CD4-positive, alpha-beta T cell treated with Interleukin-15 for 4 hours (primary cell): ENCODE measurements around the gene RGS17.
"Not testable (repeated sequence)": the region's sequence is repeated elsewhere in the genome, so short reads cannot be mapped to it uniquely, and the experiment has no call there.

Experiments used
- DNase-seq: peaks from one replicate; pipeline ENCODE4 v3.0.0-alpha.2; 2020; ENCODE audit warnings: low spot score

Gene RGS17

DNA sequence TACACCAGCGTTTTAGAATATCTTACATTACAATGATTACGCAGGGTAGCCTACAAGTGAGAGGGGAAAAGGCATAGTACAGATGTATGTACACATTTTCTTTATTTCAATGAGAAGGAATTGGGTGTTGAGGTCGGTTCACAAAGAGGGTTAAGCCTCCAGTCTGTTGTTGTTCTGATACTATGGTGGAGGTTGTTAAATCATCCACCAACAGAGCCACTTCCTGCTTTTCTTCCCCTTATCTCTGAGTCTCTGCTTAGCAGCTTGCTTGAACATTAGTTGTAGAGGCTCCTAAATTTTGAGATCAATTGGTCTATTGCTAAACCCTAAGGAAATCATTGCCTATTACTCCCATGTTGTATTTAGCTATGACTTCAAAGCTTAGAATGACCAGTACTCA is 7.3 kb downstream of the RGS17 start:
- DNase-seq: no peak

GRCh38 chr6:153121311-153121710 is 9.8 kb downstream of the RGS17 start:
- DNase-seq: no peak

DNA sequence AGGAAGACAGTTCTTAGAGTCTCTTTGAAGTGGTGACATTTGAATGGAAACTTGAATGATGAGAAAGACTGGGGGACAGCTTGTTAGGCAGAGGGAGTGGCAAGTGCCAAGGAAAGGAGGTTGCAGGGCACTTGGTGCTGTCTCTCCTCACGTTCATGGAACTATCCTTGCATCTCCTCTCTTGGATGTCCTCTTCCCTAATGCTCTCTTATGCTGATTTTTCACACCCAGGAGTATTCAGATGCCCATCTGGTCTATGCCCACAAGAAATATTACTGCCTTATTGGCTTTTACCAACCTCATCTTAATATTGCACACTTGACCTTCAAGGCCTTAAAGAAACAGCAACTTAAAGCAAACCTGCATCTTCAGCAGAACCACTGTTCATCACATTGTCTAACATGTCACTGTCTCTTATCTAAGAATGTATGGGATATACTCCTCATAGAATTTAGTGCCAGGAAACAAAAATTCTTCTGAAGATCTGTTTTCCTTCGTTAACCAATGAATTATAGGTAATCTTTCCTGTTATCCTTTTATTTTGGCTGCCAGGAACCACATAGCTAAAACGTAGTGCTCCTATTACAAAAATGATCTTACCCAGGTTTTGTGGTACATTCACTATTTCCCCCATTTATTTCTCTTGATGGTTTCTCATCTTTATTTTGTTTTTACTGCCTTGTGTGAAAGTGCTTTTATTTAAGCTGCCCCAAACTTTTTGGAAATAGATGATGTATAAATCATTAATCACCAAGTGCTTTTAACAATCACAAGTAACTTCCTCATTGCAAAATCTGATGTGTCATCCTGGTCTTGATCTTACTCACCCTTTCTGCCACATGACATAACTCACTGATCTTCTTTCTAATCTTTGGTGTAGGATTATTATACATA is 12.8 kb downstream of the RGS17 start:
- DNase-seq: no peak

GRCh38 chr6:153111082-153111481 is 20.0 kb downstream of the RGS17 start:
- DNase-seq: not testable (repeated sequence)

- not testable (repeated sequence) for DNase-seq
Observed at GRCh38 chr6:153110612-153111011, 20.5 kb downstream of the RGS17 start.

- DNase-seq: no peak
Observed at GRCh38 chr6:153108315-153108714, 22.8 kb downstream of the RGS17 start.

- DNase-seq: no peak
Observed at GRCh38 chr6:153106021-153106420, 25.1 kb downstream of the RGS17 start.

- no peak for DNase-seq
Observed at GRCh38 chr6:153104220-153104619, 26.9 kb downstream of the RGS17 start.

GRCh38 chr6:153103319-153103655 is 27.8 kb downstream of the RGS17 start:
- DNase-seq: no peak

- no peak for DNase-seq
Observed at GRCh38 chr6:153102605-153103318, 28.3 kb downstream of the RGS17 start.

GRCh38 chr6:153101461-153101860 is 29.6 kb downstream of the RGS17 start:
- DNase-seq: no peak

- no peak for DNase-seq
Observed at GRCh38 chr6:153099636-153100035, 31.4 kb downstream of the RGS17 start.

DNA sequence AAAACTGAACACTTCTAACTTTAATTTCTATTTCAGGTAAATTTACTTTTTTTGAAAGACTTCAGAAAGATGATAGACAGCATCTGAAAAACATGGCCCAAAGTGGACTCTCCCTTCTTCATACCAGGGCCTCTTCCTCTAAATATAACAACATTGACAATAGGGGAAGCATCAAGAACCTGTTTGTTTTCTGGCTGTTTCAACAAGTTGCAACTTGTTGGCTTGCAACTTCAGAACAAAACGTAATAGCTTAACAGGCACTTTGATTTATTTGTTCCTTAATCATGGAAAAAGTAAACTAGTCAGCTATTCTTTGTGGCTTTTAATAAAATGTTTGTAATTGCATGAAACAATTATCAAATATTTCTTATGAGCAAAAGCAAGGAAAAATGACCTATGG is 34.3 kb downstream of the RGS17 start:
- DNase-seq: no peak

DNA sequence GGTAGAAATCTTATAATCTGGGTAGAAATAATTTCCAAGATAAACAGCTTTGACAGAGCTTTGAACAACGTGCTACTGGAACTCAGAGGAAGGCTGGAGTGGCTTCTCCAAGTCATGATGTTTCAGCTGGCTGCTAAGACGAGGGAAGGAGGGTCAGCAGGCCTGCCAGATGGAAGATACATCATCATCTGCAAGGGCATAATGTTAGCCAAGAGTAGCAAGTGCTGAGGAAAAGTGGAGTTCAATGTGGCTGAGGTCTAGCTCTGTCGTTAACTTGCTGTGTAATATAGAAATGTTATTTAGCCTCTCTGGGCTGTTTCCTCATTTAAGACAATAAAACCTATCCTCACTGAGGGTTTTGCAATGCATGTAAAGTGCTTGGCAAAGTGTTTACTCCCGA is 35.1 kb downstream of the RGS17 start:
- no peak for DNase-seq

- DNase-seq: no peak
Observed at GRCh38 chr6:153092082-153093013, 38.7 kb downstream of the RGS17 start.

DNA sequence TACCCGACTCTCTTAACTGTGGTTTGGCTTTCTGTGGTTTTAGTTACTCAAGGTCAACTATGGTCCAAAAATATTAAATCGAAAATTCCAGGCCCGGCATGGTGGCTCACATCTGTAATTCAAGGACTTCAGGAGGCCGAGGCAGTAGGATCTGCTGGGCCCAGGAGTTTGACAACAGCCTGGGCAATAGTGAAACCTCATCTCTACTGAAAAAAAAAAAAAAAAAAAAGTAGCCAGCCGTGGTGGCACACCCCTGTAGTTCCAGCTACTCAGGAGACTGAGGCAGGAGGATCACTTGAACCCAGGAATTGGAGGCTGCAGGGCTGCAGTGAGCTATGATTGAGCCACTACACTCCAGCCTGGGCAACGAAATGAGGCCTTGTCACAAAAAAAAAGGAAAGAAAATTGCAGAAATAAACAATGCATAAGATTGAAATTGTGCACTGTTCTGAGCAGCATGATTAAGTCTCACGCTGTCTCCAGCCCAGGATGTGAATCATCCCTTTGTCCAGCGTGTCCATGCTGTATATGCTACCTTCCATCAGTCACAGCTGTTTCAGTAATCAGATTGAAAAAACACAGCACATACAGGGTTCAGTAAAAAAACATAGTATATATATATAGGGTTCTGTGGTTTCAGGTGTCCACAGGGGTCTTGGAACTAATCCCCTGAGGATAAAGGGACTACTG is 40.7 kb downstream of the RGS17 start:
- no peak for DNase-seq

- no peak for DNase-seq
Observed at GRCh38 chr6:153088796-153089195, 42.3 kb downstream of the RGS17 start.

- DNase-seq: no peak
Observed at GRCh38 chr6:153087436-153087835, 43.6 kb downstream of the RGS17 start.

DNA sequence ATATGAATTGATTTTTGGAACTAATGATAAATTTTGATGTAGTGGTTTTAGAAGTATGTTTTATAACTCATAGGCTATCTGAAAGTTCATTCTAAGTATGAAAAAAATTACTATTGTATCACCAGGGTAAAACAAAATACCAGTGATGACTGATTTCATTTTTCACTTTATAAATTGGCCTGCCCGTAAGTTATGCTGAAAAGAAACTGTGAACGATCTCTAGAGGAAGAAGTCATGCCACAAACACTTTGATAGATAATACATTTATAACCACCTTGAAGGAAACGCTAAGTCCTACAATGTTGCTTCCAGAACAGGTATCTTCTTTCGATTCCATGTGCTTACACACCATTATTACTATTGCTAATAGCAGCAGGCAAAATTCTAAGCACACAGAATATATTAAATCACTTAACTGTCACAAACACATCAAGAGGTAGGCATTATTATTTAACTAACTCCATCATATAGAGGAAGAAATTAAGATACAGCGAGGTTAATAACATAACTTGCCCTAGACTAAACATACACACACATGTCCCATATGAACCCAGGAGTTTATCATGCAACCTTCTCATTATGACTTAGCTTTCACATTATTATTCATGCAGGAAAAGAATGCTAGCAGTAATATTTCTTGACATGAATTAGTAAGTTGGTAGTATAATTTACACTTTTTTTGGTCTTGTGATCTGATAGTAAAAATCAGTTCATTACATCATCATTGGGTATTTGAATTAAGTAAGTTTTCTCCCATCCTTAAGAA is 44.7 kb downstream of the RGS17 start:
- DNase-seq: no peak

DNA sequence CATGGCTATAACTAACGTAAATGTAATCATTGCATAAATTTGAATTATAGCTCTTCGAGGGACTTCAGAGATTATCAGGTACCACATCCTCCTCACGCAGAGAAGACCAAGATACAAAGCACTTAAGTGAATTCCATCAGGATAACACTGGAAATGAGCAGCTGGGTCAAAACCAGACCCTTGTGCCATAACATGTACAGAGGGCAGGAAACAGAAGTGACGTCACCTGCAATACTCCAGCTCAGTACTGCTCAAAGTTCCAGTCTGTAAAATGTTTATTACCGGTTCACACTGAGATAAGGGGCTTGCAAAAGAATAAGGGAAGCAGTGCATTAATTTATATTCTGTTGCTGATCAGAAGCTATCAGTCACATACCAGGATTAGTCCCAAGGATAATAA is 45.8 kb downstream of the RGS17 start:
- no peak for DNase-seq

DNA sequence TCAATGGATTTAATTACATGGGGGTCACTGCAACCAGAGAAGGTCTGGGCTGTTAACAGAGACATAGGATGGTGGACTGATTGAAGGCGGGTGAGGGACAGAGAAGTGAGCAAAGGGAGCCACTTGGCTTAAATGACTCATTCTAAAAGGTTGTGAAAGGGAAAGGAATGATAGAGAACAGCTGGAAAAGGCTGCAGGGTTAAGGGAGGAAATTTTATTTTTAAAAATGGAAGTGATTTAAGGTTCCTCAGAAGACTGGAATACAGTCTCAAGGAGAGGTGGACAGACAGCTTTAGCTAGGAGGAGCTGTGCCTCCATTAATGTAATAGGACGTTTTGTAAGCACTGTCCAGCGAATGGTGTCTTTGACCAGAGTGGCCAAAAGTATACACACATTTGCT is 46.7 kb downstream of the RGS17 start:
- DNase-seq: no peak
